GDM1 (cell line): ENCODE data around the gene FXR2.

Experiments
- DNase-seq: peaks from one replicate; lab custom pipeline; 2025; lab: John Stamatoyannopoulos, UW

Gene FXR2

DNA sequence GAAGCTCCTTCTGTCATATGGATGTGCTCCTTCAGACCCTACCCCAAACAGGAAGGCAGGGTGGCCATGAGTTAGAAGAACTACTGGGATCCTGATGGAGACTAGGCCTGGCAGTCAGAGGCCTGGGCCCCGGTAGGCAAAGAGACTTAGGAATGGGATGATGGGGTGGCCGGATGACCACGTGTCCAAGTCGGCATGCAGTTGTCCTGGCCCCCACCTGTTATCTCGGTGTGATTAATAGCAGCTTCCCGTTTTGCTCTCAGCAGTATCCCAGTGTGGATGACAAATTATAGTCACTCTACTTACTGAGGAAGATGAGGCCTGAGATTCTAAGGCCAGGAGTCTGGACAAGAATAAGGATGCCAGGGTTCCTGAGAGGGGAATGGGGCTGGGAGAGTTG, 64.4 kb downstream of the FXR2 start:
- no peak for DNase-seq

DNA sequence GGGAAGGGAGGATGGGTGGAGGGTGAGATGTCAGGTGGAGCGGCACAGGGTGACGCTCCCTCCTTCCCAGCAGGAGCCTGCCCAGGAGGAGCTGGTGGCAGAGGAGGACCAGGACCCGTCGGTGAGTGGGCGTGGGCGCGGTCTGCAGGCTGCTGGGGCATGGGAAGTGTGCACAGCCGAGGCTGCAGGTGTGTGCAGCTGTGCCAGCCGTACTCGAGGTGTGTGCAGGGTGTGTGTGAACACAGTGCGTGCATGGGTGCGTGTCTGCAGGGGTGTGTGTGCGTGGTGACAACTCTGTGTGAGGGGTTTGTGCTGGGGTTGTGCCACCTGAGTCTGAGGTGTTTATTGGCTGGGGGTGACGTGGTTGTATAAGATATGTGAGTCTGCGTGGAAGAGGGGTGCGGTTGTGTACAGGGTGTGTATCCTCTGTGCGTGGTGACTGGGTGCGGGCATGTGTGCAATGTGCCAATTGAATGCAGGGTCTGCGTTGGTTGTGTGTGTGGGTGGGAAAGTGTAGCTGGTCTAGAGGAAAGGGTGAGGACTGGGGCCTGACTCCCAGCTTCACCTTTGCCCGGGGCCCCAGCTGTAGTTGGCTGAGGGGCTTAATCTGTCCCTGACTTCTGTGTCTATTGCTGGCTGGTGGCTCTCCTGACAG, 65.2 kb downstream of the FXR2 start:
- DNase-seq: no peak

DNA sequence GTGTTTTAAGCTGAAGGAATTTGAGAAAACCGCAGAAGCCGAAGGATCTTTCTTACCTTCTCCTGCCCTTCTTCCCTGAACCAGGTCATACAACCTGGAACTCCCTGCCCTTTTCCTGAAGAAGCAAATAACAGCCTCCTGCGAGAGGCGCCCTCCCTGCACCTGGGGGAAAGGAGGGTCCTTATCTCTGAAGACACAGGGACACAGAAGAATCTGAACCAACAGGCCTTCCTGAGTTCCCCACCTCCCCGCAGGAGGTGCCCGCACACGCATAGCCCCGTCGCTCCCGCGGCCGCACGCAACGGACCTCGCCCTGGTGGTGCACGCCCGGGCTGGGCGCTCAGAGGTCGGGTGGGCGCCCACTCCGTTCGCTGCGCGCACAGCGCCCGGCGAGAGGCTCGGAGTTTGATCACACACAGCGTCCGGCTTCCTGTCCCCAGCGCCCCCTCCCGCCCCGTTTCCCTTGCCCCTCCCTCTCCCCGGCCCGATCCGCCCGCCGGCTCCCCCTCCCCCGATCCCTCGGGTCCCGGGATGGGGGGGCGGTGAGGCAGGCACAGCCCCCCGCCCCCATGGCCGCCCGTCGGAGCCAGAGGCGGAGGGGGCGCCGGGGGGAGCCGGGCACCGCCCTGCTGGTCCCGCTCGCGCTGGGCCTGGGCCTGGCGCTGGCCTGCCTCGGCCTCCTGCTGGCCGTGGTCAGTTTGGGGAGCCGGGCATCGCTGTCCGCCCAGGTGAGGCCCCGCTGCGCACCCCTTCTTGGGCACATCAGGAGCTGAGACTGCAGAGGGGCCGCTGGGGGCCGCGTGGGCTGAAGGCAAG, 65.9 kb downstream of the FXR2 start, which contains the start of gene TNFSF12:
Gene TNFSF12 (plus strand): TSS at position 474 of the 816 bp plus-strand sequence. CDS start 96 bp downstream, at position 570.
- DNase-seq: no peak

GRCh38 chr17:7544911-7545310, 69.8 kb downstream of the FXR2 start:
- DNase-seq: no peak
